ENCODE results near the gene KIF13A.

Gene KIF13A

DNA sequence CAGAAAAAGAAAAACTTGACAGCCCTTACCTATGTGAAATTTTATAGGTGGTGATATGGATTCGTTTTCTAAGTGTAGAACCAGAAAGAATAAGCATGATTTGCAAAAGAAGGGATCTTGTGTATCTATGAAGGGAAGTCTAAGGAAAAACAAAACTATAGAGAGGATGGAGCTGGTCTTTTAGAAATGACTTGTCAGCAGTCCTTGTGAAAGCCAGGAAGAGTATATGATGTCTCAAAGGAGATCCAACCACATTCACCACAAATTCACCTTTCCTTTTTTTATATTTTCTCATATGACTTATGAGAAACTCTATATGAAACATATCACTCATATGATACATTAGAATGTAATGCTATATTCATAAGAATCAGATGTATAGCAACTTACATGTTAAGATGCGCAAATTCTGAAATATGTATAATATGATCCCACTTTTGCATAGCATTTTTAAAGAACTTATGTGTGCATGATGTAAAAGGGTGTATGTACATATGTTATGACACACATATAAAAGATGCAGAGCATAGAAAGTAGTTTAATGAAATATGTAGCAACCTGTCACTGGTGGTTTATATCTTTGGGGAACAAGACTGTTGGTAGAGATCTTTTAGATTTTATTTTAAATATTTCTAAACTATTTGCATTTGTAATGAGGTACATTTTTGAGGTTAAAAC lies 188.8 kb downstream of the KIF13A start:
- TF ChIP-seq, protein P1, sequence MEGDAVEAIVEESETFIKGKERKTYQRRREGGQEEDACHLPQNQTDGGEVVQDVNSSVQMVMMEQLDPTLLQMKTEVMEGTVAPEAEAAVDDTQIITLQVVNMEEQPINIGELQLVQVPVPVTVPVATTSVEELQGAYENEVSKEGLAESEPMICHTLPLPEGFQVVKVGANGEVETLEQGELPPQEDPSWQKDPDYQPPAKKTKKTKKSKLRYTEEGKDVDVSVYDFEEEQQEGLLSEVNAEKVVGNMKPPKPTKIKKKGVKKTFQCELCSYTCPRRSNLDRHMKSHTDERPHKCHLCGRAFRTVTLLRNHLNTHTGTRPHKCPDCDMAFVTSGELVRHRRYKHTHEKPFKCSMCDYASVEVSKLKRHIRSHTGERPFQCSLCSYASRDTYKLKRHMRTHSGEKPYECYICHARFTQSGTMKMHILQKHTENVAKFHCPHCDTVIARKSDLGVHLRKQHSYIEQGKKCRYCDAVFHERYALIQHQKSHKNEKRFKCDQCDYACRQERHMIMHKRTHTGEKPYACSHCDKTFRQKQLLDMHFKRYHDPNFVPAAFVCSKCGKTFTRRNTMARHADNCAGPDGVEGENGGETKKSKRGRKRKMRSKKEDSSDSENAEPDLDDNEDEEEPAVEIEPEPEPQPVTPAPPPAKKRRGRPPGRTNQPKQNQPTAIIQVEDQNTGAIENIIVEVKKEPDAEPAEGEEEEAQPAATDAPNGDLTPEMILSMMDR (IDR thresholded peaks at IDR 0.05; ENCODE audit: insufficient read depth, low read length) = no peak
- TF ChIP-seq SPI1 (IDR thresholded peaks at IDR 0.05; ENCODE audit: borderline replicate concordance, low read depth) (no peak), GABPA (IDR thresholded peaks at IDR 0.05; ENCODE audit: low read depth) (no peak), POLR2AphosphoS5 (IDR thresholded peaks at IDR 0.05; ENCODE audit: low read depth) (no peak)
- TF ChIP-seq, protein P2, sequence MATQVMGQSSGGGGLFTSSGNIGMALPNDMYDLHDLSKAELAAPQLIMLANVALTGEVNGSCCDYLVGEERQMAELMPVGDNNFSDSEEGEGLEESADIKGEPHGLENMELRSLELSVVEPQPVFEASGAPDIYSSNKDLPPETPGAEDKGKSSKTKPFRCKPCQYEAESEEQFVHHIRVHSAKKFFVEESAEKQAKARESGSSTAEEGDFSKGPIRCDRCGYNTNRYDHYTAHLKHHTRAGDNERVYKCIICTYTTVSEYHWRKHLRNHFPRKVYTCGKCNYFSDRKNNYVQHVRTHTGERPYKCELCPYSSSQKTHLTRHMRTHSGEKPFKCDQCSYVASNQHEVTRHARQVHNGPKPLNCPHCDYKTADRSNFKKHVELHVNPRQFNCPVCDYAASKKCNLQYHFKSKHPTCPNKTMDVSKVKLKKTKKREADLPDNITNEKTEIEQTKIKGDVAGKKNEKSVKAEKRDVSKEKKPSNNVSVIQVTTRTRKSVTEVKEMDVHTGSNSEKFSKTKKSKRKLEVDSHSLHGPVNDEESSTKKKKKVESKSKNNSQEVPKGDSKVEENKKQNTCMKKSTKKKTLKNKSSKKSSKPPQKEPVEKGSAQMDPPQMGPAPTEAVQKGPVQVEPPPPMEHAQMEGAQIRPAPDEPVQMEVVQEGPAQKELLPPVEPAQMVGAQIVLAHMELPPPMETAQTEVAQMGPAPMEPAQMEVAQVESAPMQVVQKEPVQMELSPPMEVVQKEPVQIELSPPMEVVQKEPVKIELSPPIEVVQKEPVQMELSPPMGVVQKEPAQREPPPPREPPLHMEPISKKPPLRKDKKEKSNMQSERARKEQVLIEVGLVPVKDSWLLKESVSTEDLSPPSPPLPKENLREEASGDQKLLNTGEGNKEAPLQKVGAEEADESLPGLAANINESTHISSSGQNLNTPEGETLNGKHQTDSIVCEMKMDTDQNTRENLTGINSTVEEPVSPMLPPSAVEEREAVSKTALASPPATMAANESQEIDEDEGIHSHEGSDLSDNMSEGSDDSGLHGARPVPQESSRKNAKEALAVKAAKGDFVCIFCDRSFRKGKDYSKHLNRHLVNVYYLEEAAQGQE (IDR thresholded peaks at IDR 0.05; ENCODE audit: insufficient replicate concordance, low read depth) = no peak
- no peak overlapping the region for H3K27ac ChIP-seq (replicated peaks)
- no peak for DNase-seq (ENCODE audit: low read depth in 1 of 2, low spot score in 1 of 2)
- no peak overlapping the region for H3K4me3 ChIP-seq (replicated peaks; ENCODE audit: insufficient read depth, low read length)
- no peaks in the 10 kb centered on the region for H3K27me3 ChIP-seq (ENCODE audit: insufficient read depth, poor library complexity, severe bottlenecking)

DNA sequence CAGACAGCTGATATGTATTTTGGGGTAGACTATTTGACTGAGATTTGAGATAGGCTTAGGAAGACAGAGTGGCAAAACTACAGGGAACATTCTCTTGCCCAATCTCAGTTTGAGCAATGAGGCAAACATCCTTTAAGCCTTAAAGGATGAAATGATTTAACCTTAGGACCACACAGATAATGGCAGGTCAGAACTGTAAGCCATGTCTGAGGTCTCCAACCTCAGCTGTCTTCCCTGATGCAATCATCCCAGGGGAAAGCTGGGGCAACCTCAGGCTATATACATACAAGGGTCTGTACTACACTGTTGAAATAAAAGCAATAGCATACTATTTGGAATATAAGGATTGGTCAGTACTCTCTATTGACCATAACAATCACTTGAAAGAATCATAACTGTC lies 196.9 kb downstream of the KIF13A start:
- DNase-seq (ENCODE audit: low read depth in 1 of 2, low spot score in 1 of 2) = no peak
- no peak overlapping the region for H3K27ac ChIP-seq (replicated peaks)
- TF ChIP-seq GABPA (IDR thresholded peaks at IDR 0.05; ENCODE audit: low read depth) (no peak), POLR2AphosphoS5 (IDR thresholded peaks at IDR 0.05; ENCODE audit: low read depth) (no peak), SPI1 (IDR thresholded peaks at IDR 0.05; ENCODE audit: borderline replicate concordance, low read depth) (no peak)
- TF ChIP-seq, protein P1 (IDR thresholded peaks at IDR 0.05; ENCODE audit: insufficient read depth, low read length) = no peak
- TF ChIP-seq, protein P2 (IDR thresholded peaks at IDR 0.05; ENCODE audit: insufficient replicate concordance, low read depth) = no peak
- H3K4me3 ChIP-seq (replicated peaks; ENCODE audit: insufficient read depth, low read length) = no peak overlapping the region
- H3K27me3 ChIP-seq (ENCODE audit: insufficient read depth, poor library complexity, severe bottlenecking) = no peaks in the 10 kb centered on the region

DNA sequence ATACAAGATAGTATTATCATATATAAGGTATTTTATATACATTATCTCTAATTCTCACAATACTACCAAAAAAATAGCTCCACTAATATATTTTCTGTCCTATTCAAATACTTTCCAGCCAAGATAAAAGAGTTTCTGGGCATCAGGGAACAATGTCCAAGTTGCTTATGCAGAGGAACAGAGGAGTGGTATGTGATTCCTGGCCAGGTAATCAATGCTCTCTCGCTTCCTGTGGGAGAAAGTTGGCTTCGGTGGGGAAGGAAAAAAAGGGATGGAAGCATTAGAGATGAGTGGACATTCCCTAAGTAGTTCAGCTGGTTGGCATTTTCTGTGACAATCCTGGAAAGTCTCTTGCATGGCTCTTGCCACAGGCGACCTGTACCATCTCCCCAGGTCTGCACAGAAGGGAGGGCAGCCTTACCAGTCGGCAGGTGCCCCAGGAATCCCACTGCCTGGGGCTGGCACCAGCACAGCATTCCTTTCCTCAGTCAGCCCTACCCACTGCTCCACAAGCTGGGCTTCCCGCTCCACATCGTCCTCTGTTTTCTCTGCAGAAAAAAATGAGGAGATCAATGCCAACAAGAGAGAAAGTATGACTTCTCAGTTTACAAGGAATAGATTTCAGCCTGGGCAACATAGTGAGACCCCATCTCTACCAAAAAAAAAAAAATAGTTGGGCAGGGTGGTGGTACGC lies 202.2 kb downstream of the KIF13A start:
- Histone ChIP-seq H3K4me3 (replicated peaks; ENCODE audit: insufficient read depth, low read length) (no peak overlapping the region), H3K27me3 (ENCODE audit: insufficient read depth, poor library complexity, severe bottlenecking) (no peaks in the 10 kb centered on the region), H3K27ac (replicated peaks) (no peak overlapping the region)
- no peak for DNase-seq (ENCODE audit: low read depth in 1 of 2, low spot score in 1 of 2)
- TF ChIP-seq POLR2AphosphoS5 (IDR thresholded peaks at IDR 0.05; ENCODE audit: low read depth) = no peak
- no peak for TF ChIP-seq GABPA (IDR thresholded peaks at IDR 0.05; ENCODE audit: low read depth)
- TF ChIP-seq, protein P2 (IDR thresholded peaks at IDR 0.05; ENCODE audit: insufficient replicate concordance, low read depth) = no peak
- no peak for TF ChIP-seq SPI1 (IDR thresholded peaks at IDR 0.05; ENCODE audit: borderline replicate concordance, low read depth)
- TF ChIP-seq, protein P1 (IDR thresholded peaks at IDR 0.05; ENCODE audit: insufficient read depth, low read length) = no peak

Data from HL-60 (cell line).